GM15510 (cell line): ENCODE measurements around the gene SLC26A4.

Source experiments
- POLR2A ChIP-seq: IDR thresholded peaks from 3 replicates; pipeline ENCODE4 v1.6.1; 2011; ENCODE audit warnings: borderline replicate concordance; ENCODE audit not compliant: insufficient read length; ENCODE audit errors: extremely low read depth

SLC26A4 gene

GRCh38 chr7:107660381-107661080 is at the start of gene SLC26A4:
SLC26A4 (plus strand) TSS chr7:107660828; CDS start chr7:107661642, 814 bp downstream.
- no peak for TF ChIP-seq POLR2A

- TF ChIP-seq POLR2A, result no peak
Observed at GRCh38 chr7:107613439-107613838, 47.2 kb upstream of the SLC26A4 start.

GRCh38 chr7:107613948-107614347 is 46.7 kb upstream of the SLC26A4 start:
- no peak for TF ChIP-seq POLR2A

GRCh38 chr7:107614425-107614824 is 46.2 kb upstream of the SLC26A4 start:
- TF ChIP-seq POLR2A, result no peak

GRCh38 chr7:107615910-107616680 is 44.5 kb upstream of the SLC26A4 start:
- no peak for TF ChIP-seq POLR2A

- TF ChIP-seq POLR2A, result no peak
Observed at GRCh38 chr7:107622429-107622828, 38.2 kb upstream of the SLC26A4 start.

GRCh38 chr7:107622894-107623293 is 37.7 kb upstream of the SLC26A4 start:
- no peak for TF ChIP-seq POLR2A

- TF ChIP-seq POLR2A, result no peak
Observed at GRCh38 chr7:107627002-107627401, 33.6 kb upstream of the SLC26A4 start.

GRCh38 chr7:107628461-107629064 is 32.1 kb upstream of the SLC26A4 start:
- TF ChIP-seq POLR2A, result no peak

- no peak for TF ChIP-seq POLR2A
Observed at GRCh38 chr7:107630342-107630741, 30.3 kb upstream of the SLC26A4 start.

GRCh38 chr7:107631588-107632491 is 28.8 kb upstream of the SLC26A4 start:
- TF ChIP-seq POLR2A, result no peak

GRCh38 chr7:107632492-107632865 is 28.1 kb upstream of the SLC26A4 start:
- TF ChIP-seq POLR2A, result no peak

- no peak for TF ChIP-seq POLR2A
Observed at GRCh38 chr7:107638594-107638993, 22.0 kb upstream of the SLC26A4 start.

- no peak for TF ChIP-seq POLR2A
Observed at GRCh38 chr7:107641676-107642075, 19.0 kb upstream of the SLC26A4 start.

- TF ChIP-seq POLR2A, result no peak
Observed at GRCh38 chr7:107642501-107642900, 18.1 kb upstream of the SLC26A4 start.

- TF ChIP-seq POLR2A, result no peak
Observed at GRCh38 chr7:107643407-107643806, 17.2 kb upstream of the SLC26A4 start.

GRCh38 chr7:107643938-107644308 is 16.7 kb upstream of the SLC26A4 start:
- no peak for TF ChIP-seq POLR2A
